Neural cell (in vitro differentiated cells): ENCODE data around the gene PILRA. TPM values are rescaled to one million over a fixed set of nuclear protein-coding genes. Genes with fewer than 3 reads are reported as not detected.
"Not testable (repeated sequence)": the region's sequence is repeated elsewhere in the genome, so short reads cannot be mapped to it uniquely, and the experiment has no call there.

Experiments used
- H2AFZ ChIP-seq: fragments of 200-600, 300-800 bp; sonication (generic), shearing (Covaris generic); 2 replicates; pipeline ENCODE4 v1.6.0; 2014; ENCODE audit warnings: low read depth, mild to moderate bottlenecking, antibody characterized with exemption, low read length, moderate library complexity
- H3F3A ChIP-seq: fragments of 200-600 bp; shearing (Covaris generic); 2 replicates; pipeline ENCODE4 v1.6.1; 2016; ENCODE audit warnings: mild to moderate bottlenecking, moderate library complexity, mixed read lengths, antibody characterized with exemption, low read length; ENCODE audit not compliant: insufficient read depth, poor library complexity, severe bottlenecking
- H3K27ac ChIP-seq: fragments of 200-600, 300-800 bp; sonication (generic), shearing (Covaris generic); 2 replicates; pipeline ENCODE4 v1.5.1; 2014; ENCODE audit warnings: mild to moderate bottlenecking, low read length, moderate library complexity
- H3K27me3 ChIP-seq: fragments of 300-800, 200-600 bp; sonication (generic), shearing (Covaris generic); 2 replicates; pipeline ENCODE4 v1.6.0; 2014; ENCODE audit warnings: mild to moderate bottlenecking, low read depth, low read length, moderate library complexity; ENCODE audit not compliant: insufficient read depth
- H3K36me3 ChIP-seq: fragments of 300-800, 200-600 bp; sonication (generic), shearing (Covaris generic); 2 replicates; pipeline ENCODE4 v1.5.1; 2014; ENCODE audit warnings: mild to moderate bottlenecking, antibody characterized with exemption, low read length, moderate library complexity; ENCODE audit not compliant: insufficient read depth
- H3K4me2 ChIP-seq: fragments of 300-800, 200-600 bp; sonication (generic), shearing (Covaris generic); 2 replicates; pipeline ENCODE4 v1.6.0; 2014; ENCODE audit warnings: mild to moderate bottlenecking, low read length
- H3K4me3 ChIP-seq: fragments of 300-800, 200-600 bp; sonication (generic), shearing (Covaris generic); 2 replicates; pipeline ENCODE4 v1.5.1; 2014; ENCODE audit warnings: mild to moderate bottlenecking, low read length, moderate library complexity
- H3K79me2 ChIP-seq: fragments of 200-600 bp; shearing (Covaris generic); replicated peaks from 2 replicates; pipeline ENCODE4 v1.6.0; 2014; ENCODE audit warnings: mild to moderate bottlenecking, low read length, moderate library complexity; ENCODE audit not compliant: insufficient read depth
- H3K9ac ChIP-seq: fragments of 300-800, 200-600 bp; sonication (generic), shearing (Covaris generic); 2 replicates; pipeline ENCODE4 v1.6.1; 2016; ENCODE audit warnings: mild to moderate bottlenecking, low read length, mixed read lengths
- H3K9me2 ChIP-seq: fragments of 200-600 bp; shearing (Covaris generic); 2 replicates; pipeline ENCODE4 v1.6.1; 2016; ENCODE audit warnings: mild to moderate bottlenecking, low read length, mixed read lengths; ENCODE audit not compliant: insufficient read depth
- H3K9me3 ChIP-seq: fragments of 200-600, 300-800 bp; sonication (generic), shearing (Covaris generic); 2 replicates; pipeline ENCODE4 v1.6.1; 2016; ENCODE audit warnings: mild to moderate bottlenecking, mixed run types, low read length, moderate library complexity, mixed read lengths
- H4K20me1 ChIP-seq: fragments of 200-600 bp; shearing (Covaris generic); 2 replicates; pipeline ENCODE4 v1.6.1; 2016; ENCODE audit warnings: mild to moderate bottlenecking, mixed run types; ENCODE audit not compliant: insufficient read depth
- CTCF ChIP-seq: fragments of 450-650 bp; IDR thresholded peaks from 2 replicates; pipeline ENCODE4 v1.5.1; 2014; ENCODE audit warnings: antibody characterized with exemption, mild to moderate bottlenecking, moderate library complexity; ENCODE audit not compliant: poor library complexity, severe bottlenecking
- EZH2 ChIP-seq: fragments of 200-600, 300-800 bp; shearing (Covaris generic), sonication (generic); IDR thresholded peaks from 2 replicates; pipeline ENCODE4 v1.6.1; 2014; ENCODE audit warnings: antibody characterized with exemption, low read length, borderline replicate concordance, mild to moderate bottlenecking; ENCODE audit not compliant: insufficient read depth, poor library complexity, severe bottlenecking
- MXI1 ChIP-seq: fragments of 450-650 bp; conservative IDR thresholded peaks from 2 replicates; pipeline ENCODE4 v1.6.1; 2014; ENCODE audit warnings: antibody characterized with exemption, mild to moderate bottlenecking; ENCODE audit not compliant: poor library complexity, severe bottlenecking
- RAD21 ChIP-seq: fragments of 450-650 bp; conservative IDR thresholded peaks from 2 replicates; pipeline ENCODE4 v1.6.1; 2014; ENCODE audit warnings: antibody characterized with exemption, mild to moderate bottlenecking, moderate library complexity
- REST ChIP-seq: IDR thresholded peaks from 2 replicates; pipeline ENCODE4 v1.6.1; 2012; ENCODE audit warnings: borderline replicate concordance
- SMC3 ChIP-seq: fragments of 450-650 bp; conservative IDR thresholded peaks from 2 replicates; pipeline ENCODE4 v1.6.1; 2014; ENCODE audit warnings: antibody characterized with exemption, mild to moderate bottlenecking, moderate library complexity; ENCODE audit not compliant: poor library complexity
- polyA plus RNA-seq: library from polyadenylated mRNA; depleted of rRNA; stranded (reverse); fragments of >200 nt; gene quantifications from 2 replicates; pipeline ENCODE4 v1.2.3, GENCODE V29; 2014

PILRA gene
- polyA plus RNA-seq, 1 donor from 2014 or later: 23.7 TPM

GRCh38 chr7:100360135-100360854 is 13.0 kb upstream of the PILRA start:
- Histone ChIP-seq H3K4me2 (no peak overlapping the region), H3K27ac (no peak overlapping the region)
- TF ChIP-seq EZH2 (no peak), MXI1 (no peak), CTCF (no peak), RAD21 (no peak), SMC3 (no peak)

GRCh38 chr7:100363098-100363497 is 10.2 kb upstream of the PILRA start:
- Histone ChIP-seq H3F3A (no peaks in the 10 kb centered on the region), H3K36me3 (no peaks in the 10 kb centered on the region), H4K20me1 (no peaks in the 10 kb centered on the region), H3K9me3 (no peaks in the 10 kb centered on the region), H3K9ac (no peak overlapping the region), H3K4me3 (no peak overlapping the region), H3K9me2 (no peaks in the 10 kb centered on the region), H2AFZ (no peak overlapping the region), H3K4me2 (no peak overlapping the region), H3K79me2 (no peaks in the 10 kb centered on the region), H3K27me3 (no peaks in the 10 kb centered on the region), H3K27ac (no peak overlapping the region)
- no peak for TF ChIP-seq REST

More at GRCh38 chr7:100360135-100360854, 13.0 kb upstream of the PILRA start:
- H3F3A ChIP-seq: no peaks in the 10 kb centered on the region
- H3K9ac ChIP-seq: no peak overlapping the region
- H3K4me3 ChIP-seq: no peak overlapping the region
- H3K79me2 ChIP-seq: no peaks in the 10 kb centered on the region
- no peak overlapping the region for H2AFZ ChIP-seq
- no peaks in the 10 kb centered on the region for H4K20me1 ChIP-seq
- H3K27me3 ChIP-seq: no peaks in the 10 kb centered on the region
- no peaks in the 10 kb centered on the region for H3K9me2 ChIP-seq
- H3K36me3 ChIP-seq: no peaks in the 10 kb centered on the region
- H3K9me3 ChIP-seq: no peaks in the 10 kb centered on the region

GRCh38 chr7:100363797-100364196 is 9.5 kb upstream of the PILRA start:
- H3K27ac ChIP-seq, H3K4me2 ChIP-seq, H3K79me2 ChIP-seq, H2AFZ ChIP-seq, H3K9me2 ChIP-seq, H3K9me3 ChIP-seq, H3K36me3 ChIP-seq, H3K27me3 ChIP-seq, H3F3A ChIP-seq, H3K4me3 ChIP-seq, H4K20me1 ChIP-seq, H3K9ac ChIP-seq: not testable (repeated sequence)
